NB4 (cell line): ENCODE measurements around the gene CYTH3.

Experiments used
- CTCF ChIP-seq: IDR thresholded peaks from one replicate; pipeline ENCODE4 v1.5.1; 2012; ENCODE audit warnings: low read depth, low read length
- POLR2A ChIP-seq: IDR thresholded peaks from 2 replicates; pipeline ENCODE4 v1.6.1; 2011; ENCODE audit warnings: mild to moderate bottlenecking; ENCODE audit not compliant: insufficient read length; ENCODE audit errors: extremely low read depth

GRCh38 chr7:6284055-6284400 is 11.6 kb upstream of the CYTH3 start:
- TF ChIP-seq CTCF (no peak), POLR2A (no peak)
